ENCODE measurements around the gene KRT82. TPM values are rescaled to one million over a fixed set of nuclear protein-coding genes. Genes with fewer than 3 reads are reported as not detected.

The KRT82 gene
- total and polyA plus RNA-seq, 2 experiments from 2014 or later, result not detected

DNA sequence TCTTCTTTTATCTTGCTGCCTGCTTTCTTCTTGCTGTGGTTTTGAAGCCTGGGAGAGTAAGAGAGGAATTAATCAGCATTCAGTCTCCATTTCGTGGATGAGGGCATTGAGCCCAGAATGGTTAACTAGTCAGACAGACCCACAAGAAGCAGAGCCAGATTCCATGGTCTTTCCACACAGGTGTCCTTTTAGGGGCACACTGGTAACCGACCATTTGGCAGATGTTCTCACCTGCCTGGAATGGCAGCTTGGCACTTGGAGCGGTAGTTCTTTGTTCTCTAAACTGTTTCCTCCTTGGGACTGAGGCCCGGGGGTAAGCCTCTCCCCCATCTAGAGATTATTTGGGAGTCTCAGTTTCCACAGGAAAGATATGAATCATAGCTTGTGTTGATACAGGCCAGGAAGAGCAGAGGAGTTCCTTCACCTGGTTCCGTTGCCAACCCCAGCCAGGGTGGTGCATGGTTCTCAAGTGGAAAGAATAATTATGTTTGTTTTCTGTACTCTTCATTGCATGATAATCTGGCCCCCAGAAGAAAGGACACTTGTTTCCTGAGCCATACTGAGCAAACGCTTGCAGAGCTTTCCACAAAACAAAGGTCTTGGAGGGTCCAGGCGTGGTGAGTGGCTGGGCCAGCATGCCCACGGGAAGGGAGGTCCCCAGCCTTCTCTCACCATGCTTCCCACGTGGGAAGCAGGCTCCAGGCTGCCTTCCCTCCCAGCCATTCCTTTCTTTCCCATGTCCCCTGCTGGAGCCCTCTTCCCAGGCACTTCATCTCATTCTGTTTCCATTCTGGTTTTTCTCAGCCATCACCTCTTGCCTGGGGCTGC lies 30.1 kb upstream of the KRT82 start (continued):
- no peak for TF ChIP-seq ZNF462 (CRISPR knock-in tag; IDR thresholded peaks at IDR 0.05)
- no peak for TF ChIP-seq POLR2AphosphoS5 (IDR thresholded peaks at IDR 0.05; ENCODE audit: low read depth)
- TF ChIP-seq EZH2 (IDR thresholded peaks at IDR 0.05; ENCODE audit: low read depth, unreplicated experiment), result no peak
- TF ChIP-seq STAT1 (IDR thresholded peaks at IDR 0.05; ENCODE audit: unreplicated experiment), result no peak
- TF ChIP-seq NANOG (IDR thresholded peaks at IDR 0.05; ENCODE audit: borderline replicate concordance), result no peak
- no peak for TF ChIP-seq CTCF (conservative IDR thresholded peaks at IDR 0.05; ENCODE audit: low read depth in 2 of 2)
- TF ChIP-seq ETS1 (IDR thresholded peaks at IDR 0.05), result no peak
- TF ChIP-seq ZNF114 (CRISPR knock-in tag; IDR thresholded peaks at IDR 0.05), result no peak
- no peak for TF ChIP-seq JUNB (IDR thresholded peaks at IDR 0.05; ENCODE audit: unreplicated experiment)
- no peak for TF ChIP-seq CREB1 (CRISPR knock-in tag; IDR thresholded peaks at IDR 0.05; ENCODE audit: low read depth)
